ENCODE measurements around the gene ZNF343. TPM values are rescaled to one million over a fixed set of nuclear protein-coding genes. Genes with fewer than 3 reads are reported as not detected.
A peak's percentile ranks its signal among the peaks of the same experiment; 100 is the strongest.
"Not testable (repeated sequence)": the region's sequence is repeated elsewhere in the genome, so short reads cannot be mapped to it uniquely, and the experiment has no call there.

ZNF343 gene
- 8.5 and 17.5 TPM in 2 replicates for total RNA-seq

DNA sequence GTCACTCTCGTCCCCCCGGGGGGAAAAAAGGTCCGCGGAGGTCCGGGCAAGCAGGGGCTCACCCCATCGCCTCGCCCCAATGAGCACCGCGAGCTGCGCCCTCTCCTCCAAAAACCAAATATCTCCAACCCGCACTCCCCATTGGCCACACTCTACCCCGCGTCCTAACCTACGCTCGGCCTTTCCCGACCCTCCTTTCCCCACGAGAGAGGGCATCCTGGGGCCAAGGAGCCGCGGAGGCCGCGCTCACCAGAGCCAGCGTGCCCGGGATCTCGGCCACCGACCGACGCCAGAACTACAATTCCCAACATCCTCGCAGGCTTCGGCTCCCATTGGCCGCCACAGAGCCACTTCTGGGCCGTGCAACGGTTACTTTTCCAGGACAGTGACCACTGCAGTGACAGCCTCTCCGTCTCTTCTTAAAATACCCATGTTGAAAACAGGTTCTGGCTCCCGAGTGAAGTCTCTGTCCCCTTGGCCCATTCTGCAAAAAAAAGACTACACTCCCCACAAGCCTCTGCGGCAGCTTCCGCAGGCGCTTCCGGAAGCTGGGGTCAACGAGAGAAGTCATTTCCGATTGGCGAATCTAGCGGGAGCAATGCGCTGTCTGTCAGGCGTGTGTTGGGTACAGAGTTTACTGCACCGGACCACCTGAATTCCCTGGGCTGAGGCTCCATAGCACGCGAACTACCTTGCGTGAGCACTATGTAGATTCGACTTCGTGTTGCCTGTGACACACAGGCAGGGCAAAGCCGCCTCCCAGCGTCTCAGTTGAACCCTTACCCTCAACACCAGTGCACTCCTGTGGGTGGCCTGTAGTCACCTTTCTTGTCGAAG lies at the start of gene ZNF343:
TSS of gene ZNF343 (minus strand) at position 285 of the 837 bp plus-strand sequence. CDS start 15,020 bp downstream, outside the sequence.
- DNase-seq (ENCODE audit: low read depth), result peak; percentile 78

DNA sequence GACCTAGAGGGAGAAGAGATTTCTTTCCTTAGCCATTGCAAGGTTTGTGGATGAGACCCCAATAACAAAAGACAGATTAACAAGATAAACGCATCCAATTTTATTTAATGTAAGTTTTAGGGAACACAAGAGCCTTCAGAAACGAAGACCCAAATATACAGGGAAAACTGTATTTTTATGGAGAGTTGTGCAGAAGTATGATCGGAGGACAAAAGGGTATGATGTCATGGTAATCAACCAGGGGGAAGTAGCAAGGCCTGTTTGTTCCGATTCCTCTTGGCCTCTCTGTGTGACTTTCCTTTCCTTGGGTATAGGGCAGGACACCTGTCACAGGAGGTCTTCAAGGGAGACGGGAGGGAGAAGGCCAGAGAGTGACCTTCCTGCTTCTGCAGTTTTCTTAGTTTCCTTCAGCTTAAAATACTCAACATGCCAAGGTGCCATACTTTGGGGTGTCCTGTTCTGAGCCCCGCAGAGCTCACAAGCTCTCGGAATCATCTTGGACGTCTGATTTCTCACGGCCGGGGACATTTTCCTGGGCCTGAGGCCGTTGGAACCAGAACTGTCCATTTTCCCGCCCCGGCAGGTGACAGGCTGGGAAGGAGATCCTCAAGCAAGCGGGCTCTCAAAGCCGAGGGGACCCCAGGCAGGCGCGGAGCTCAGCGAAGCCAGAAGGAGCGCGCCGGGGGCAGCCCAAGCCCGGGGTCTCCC lies 49.3 kb upstream of the ZNF343 start:
- no peak for DNase-seq (ENCODE audit: low read depth)

DNA sequence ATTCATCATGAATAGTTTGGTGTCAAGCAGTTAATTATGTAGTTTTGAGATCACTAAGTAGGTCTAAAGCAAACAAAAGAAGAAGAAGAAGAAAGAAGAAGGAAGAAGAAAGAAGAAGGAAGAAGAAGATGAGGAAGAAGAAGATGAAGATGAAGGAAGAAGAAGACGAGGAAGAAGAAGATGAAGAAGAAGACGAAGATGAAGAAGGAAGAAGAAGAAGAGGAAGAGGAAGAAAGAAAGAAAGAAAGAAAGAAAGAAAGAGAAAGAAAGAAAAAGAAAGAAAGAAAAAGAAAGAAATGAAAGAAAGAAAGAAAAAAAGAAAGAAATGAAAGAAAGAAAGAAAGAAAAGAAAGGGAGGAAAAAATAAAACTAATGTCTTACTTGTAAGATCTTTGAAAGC lies 36.9 kb upstream of the ZNF343 start:
- no peak for DNase-seq (ENCODE audit: low read depth)

DNA sequence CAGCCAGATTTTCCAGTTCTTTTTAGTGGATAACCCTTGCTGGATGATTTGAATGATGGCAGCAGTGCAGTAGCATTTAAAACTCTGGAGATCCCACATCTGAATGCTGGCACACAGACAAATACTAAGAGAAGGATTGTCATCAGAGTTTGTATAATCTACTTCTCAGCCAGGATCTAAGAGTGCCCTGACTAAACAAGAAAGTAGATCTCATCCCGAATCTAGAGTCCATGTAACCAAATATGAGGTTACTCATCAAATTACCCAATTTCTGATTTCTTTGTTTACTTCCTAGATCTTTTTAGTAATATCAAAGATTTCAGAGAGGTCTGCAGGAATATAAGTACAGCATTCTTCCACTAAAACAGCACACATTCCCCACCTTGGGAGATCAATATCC lies 35.5 kb upstream of the ZNF343 start:
- DNase-seq (ENCODE audit: low read depth), result no peak

DNA sequence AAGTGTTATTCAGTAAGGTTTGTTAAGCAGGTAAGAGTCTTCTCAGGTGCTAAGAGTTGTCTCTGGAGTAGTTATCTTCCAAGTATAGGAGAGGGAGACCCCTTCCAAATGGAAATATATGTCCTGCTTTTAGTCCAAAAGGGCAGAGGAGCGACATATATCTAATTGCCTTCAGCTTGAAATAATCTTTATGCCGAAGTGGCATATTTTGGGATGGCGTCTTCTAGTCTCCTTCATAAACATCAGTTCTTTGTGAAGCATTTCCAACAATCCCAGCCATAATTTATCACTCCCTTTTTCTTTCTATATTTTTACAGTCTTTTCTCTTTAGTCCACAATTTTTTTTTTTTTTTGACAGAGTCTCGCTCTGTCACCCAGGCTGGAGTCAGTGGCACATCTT lies 33.6 kb upstream of the ZNF343 start:
- no peak for DNase-seq (ENCODE audit: low read depth)

DNA sequence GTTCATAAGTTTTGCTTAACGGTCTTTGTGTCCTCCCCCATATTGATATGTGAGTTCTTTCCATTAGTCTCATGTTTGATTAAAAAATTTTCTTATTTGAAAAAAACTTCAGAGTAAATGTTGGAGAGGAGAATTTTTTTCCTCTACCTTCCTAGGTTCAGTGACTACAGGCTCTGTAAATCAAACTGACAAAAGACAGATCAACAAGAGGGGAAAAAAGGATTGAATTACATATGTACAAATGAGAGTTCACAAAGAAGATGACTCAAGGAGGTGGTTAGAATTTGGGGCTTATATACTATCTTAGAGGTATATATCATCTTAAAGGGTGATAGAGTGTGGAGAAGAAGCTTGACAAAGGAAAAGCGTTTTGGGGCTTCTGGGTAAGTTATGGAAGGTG lies 33.2 kb upstream of the ZNF343 start:
- no peak for DNase-seq (ENCODE audit: low read depth)

DNA sequence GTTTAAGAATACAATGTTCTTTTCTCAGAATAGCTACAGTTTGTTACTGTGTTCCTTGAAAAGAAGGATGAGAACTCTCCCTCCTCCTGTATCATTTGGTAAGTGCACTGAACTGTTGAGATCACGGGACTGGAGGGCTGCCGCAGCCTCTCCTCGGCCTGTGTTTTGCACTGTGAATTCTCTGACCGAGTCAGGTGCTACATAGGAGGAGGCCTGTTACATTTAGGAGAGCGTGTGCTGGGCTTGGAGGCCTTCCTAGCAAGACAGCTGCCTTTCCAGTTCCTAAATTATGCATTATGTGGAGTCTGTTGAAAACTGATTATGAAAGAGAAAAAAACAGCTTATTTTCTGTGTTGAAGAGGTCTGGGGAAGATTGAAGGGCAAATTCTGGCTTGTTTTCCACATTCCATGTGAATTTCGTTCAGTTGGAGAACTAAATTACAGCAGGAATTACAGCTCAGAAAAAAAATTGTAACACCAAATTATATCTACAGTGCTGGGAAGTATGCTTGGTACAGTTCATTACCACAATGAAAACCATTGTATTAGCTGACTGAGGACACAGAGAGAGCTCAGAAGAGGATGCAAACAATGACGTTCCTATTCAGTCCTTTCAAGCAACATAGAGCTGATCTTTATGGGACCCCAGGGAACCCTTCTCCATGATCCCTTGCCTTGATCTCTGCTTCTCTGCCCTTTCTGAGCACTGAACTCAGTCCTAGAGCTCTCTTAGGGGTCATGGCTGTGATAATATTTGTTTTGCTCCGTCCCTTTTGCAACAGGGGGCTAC lies 30.4 kb upstream of the ZNF343 start:
- no peak for DNase-seq (ENCODE audit: low read depth)

DNA sequence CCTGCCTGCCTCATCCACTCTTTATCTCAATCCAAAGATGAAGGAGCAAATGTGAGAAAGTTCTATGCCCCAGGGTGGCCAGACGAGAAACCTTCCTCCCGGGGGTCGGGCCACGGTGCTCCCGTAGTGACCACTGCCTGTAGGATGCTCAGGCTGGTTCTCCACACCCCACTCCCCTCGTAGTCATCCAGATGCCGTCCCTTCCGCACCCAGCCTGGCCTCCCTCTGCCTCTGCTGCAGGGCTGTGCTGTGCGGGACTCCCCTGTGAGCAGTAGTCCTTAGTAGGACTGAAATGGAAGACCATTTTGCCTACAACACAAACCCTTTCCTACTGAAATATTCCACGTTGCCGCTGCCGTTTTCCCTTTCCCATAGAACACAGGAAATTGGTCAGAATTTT lies 29.6 kb upstream of the ZNF343 start:
- DNase-seq (ENCODE audit: low read depth), result no peak

DNA sequence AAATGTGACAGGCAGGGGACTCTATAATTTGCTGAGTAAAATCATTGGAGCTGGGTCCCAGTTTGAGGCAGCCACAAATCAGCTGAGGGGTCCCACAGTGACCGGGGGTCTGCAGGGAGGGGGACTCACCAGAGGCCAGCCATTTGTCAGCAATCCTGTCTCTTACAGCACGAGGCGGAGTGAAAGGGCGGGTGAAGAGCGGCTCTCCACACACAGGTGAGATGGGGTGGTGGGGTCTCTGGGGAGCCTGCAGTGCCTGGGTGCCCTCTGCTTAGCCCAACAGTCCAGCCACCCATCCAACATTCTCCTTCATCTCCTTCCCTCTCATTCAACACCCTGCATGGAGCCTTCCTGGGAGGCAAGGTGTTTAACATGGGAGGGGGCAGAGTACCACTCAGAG lies 28.4 kb upstream of the ZNF343 start:
- DNase-seq (ENCODE audit: low read depth), result no peak

DNA sequence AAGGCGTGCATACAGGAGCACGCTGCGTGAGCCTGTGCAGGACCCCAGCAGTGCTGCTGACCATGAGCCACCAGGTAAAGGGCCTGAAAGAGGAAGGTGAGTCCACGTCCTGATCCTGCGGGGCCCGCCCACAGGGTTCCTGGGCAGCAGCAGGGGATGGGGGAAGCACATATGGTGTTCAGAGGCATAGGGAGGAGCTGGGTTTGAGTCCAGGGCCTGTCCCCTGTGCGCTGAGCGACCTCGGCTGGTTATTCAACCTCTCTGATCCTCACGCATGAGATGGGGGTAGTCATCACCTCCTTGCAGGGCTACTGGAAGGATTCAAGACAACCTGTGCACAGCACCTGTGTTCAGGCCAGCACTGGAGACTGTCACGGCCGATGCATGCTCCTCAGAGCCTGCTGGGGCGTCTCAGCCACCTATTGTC lies 27.9 kb upstream of the ZNF343 start, which contains the start of gene TMC2:
TSS of gene TMC2 (plus strand) at position 14 of the 427 bp plus-strand sequence. CDS start at position 63, 49 bp downstream.
- DNase-seq (ENCODE audit: low read depth), result no peak

DNA sequence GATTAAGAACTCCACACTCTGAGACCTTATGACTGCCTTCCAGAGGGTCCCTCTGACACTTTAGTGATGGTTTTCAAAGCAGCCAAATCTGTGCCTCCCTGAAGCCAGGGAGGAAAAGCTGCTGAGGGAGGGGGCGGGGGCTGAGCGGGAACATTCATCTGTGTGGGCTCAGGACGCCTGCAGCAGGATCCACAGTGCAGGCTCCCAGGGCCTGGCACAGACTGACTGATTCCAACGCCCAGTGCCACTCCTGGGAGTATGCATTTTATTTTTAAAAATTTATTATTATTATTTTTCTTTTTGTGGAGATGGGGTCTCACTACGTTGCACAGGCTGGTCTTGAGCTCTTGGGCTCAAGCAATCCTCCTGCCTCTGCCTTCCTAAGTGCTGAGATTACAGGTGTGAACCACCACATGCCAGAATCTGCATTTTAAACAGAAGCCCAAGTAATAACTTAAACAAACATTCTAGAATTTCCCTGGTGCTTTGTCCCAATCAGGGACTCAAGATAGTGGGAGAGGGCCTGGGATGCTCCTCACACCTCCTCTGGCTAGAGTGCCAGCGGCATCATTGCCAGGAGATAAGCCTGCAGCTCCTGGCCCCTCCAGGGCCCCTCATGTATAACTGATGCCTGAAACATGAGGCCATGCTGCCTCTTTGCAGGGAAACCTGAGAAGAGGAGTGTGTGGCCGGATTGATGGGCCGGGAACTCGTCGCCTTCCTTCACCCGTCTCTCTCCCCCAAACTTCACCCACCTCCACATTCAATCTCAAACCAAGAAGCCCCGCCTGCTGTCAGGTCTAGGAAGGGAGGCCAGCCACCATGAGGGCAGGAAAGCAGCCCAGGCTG lies 27.2 kb upstream of the ZNF343 start:
- DNase-seq (ENCODE audit: low read depth), result no peak

DNA sequence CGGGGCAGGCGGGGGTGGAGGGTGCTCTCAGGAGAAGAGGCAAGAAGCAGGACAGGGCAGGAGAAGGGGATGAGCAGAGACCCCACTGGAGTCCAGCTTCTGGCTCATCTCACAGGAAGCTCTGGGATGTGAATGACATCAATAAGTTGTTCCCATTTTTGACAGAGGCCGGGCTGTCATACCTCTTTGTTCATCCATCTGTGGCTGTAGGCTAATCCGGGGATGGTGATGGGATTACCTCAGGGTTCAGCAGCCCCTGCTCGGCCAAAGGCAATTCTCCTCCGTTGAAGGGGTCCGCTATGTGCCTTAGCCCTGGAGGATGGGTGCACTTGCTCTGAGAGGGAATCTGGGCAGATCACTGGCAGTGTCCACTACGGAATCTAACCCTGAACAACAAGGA lies 24.4 kb upstream of the ZNF343 start:
- DNase-seq (ENCODE audit: low read depth), result no peak

DNA sequence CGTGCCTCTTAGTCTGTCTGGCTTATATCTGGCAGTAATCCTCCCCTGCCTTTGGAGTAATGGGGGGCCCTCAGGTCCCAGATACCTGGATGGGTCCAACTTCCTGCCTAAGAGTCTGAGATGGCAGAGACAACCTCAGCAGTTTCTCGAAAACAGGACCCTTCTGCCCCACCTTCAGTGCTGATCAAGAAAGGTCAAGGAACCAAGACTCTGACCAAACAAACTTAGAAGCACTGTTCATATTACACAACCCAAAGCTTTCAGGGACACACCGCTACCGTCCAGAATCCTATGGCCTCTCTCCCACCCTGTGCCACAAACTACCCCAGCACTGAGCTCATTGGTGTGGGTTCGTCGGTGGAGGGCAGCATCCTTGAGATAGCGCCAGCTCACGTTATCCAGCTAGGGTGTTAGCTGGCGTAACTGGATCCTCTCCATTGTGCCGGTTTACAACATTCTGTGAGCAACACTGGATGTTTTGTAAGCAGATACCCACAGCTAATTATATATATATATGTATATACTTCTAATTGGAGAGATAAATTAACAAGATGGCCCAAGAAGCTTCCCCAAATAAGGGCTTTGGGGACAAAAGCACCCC lies 20.1 kb upstream of the ZNF343 start:
- no peak for DNase-seq (ENCODE audit: low read depth)

DNA sequence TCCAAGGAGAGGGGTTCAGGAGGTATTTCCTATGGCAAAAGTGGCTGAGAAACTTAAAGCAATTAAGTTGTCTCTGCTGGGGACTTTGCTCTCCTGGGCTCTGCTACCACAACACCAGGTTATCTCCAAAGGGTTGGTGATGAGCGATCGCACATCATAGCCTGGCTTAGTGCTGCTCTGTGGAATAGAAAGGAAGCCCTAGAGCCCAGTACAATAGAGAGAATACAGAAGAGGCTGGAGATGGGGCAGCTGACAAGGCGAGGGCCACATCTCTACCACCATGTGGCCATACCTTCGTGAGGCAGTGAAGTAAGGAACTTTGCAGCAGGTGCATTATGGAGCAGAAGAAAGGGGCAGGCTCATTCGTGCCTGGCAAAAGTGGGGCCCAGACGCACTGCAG lies 19.0 kb upstream of the ZNF343 start:
- no peak for DNase-seq (ENCODE audit: low read depth)

DNA sequence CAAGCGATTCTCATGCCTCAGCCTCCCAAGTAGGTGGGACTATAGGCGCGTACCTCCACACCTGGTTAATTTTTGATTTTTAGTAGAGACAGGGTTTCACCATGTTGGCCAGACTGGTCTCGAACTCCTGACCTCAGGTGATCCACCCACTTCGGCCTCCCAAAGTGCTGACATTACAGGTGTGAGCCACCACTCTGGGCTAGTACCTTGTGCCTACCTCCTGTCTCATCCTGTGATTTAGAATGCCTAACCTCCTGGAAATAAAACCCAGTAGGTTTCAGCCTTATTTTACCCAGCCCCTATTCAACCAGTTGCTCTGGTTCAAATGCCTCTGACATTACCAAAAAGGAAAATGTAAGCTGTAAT lies 17.5 kb upstream of the ZNF343 start:
- DNase-seq (ENCODE audit: low read depth), result not testable (repeated sequence)

DNA sequence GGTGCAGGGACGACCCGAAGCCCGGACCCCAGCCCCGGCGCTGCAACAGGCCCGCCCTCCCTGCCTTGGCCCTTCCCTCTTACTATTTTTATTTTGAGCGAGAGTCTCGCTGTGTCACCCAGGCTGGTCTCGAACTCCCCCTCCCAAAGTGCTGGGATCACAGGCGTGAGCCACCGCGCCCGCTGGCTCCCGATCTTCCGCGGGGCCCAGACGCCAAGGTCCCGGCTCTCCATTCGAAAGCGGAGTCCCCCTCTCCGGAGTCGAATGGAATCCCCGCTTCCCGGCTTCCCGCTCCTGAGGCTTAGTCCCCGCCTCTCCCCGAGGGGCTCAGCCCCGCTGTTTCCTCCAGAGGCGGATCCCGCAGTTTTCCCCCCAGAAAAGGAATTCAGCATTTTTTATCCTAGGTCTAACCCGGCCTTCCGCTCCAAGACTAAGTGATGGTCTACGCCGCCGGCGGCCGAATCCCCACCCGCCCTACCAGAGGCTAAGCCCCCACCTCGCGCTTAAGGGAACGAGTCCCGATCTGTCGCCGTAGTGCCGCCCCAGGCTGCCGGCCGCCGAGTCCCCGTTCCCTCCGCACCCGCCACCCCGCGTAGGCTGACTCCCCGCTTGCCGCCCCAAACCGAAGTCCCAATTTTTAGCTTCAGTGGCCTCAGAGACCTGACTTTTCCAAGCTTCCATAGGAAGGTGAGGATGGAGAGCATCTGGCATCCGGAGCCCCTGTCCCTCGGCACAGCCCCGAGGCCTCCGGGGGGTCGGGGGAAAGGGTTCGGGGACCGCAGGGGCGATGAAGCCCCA lies 16.2 kb upstream of the ZNF343 start:
- DNase-seq (ENCODE audit: low read depth), result no peak

DNA sequence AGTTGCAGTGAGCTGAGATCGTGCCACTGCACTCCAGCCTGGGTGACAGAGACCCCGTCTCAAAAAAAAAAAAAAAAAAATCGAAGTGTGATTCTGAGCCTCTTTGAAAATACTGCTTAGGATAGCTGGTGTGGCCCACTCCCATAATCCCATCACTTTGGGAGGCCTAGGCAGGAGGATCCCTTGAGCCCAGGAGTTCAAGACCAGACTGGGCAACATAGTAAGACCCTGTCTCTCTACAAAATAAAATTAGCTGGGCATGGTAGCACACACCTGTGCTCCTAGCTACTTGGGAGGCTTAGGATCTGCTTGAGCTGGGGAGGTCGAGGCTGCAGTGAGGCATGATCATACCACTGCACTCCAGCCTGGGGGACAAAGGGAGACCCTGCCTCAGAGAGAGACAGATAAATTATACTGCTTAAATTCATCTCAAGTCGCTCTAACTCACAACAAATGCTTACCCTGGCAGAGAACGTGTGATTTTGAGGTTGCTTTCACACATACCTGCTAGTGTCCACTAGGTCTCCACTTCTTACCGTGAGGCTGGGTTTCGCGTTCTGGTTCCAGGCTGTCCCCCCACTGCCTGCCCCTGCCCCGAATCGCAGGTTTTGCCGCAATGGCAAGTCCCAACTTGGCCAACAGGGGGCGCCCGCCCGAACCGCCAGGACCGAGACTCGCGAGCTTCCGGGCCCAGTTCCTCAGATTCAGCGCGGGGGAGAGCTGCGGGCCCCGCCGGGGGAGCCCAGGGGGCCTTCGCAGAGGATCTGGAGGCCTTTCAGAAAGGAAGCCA lies 15.4 kb upstream of the ZNF343 start:
- peak; percentile 38 for DNase-seq (ENCODE audit: low read depth)

DNA sequence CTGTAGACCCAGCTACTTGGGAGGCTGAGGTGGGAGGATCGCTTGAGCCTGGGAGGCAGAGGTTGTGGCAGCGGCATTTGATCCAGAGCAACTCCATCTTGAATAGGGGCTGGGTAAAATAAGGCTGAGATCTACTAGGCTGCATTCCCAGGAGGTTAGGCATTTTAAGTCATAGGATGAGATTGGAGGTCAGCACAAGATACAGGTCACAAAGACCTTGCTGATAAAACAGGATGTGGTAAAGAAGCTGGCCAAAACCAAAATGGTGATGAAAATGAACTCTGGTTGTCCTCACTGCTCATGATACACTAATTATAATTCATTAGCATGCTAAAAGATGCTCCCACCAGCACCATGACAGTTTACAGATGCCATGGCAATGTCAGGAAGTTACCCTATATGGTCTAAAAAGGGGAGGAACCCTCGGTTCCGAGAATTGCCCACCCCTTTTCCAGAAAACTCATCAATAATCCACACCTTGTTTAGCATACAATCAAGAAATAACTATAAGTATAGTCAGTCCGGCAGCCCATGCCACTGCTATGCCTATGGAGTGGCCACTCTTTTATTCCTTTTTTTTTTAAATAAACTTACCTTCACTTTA lies 14.2 kb upstream of the ZNF343 start:
- not testable (repeated sequence) for DNase-seq (ENCODE audit: low read depth)

Data from renal cortical epithelial cell (primary cell).